Measurements from ENCODE around the gene LRP5.
"Not testable (repeated sequence)": the region's sequence is repeated elsewhere in the genome, so short reads cannot be mapped to it uniquely, and the experiment has no call there.

The LRP5 gene

GRCh38 chr11:68444566-68444965 lies 132.2 kb downstream of the LRP5 start:
- DNase-seq (ENCODE audit: low read depth) = no peak

DNA sequence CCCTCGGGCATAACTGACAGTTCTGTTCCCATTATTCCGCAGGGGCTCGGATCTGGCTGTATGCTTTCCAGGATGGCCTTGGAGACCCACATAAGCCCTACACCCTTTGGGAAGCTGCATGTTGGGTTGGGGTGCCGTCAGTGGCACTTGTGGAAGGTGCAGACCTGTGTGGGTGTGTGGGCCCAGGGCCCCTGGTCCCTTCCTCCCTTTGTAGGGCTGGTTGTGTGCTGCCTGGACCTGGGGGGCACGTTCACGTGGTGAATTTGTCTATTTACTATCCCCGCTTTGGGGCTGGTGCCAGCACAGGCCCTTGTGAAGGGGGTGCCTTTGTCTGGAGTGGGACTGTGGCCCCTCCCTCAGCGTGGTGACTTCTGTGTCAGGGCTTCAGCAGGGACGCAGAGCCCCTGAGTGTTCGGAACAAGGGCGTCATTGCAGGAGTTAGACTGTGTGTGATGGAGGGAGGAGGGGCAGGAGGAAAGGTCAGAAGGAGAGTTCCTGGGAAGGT lies 133.2 kb downstream of the LRP5 start:
- no peak for DNase-seq (ENCODE audit: low read depth)

DNA sequence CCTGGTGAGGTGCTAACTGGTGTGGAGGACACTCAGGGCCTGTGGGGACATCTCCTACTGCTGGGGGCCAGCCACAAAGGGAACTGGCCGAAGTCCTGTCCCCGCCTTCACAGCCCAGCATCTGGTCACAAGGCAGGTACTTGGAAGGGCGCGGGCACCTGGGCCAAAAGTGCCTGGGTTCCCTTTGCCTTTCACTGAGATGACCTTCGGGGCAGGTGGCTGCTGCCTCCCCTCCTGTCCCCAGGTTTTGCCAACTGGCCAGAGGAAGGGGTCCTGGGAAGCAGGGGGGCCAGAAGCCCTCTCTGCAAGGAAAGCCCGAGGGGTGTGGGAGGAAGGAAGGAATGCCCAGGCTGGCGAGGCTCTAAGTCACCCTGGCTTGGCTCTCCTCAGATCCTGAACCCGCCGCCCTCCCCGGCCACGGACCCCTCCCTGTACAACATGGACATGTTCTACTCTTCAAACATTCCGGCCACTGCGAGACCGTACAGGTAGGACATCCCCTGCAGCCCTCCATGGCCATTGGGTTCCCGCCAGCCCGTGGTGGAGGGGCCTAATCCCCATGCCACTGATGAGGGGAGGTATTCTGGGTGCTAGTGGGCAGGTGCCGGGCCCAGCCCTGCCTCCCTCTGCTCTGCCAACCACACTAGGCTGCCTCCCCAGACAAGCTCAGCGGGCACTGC lies 133.8 kb downstream of the LRP5 start:
- no peak for DNase-seq (ENCODE audit: low read depth)

DNA sequence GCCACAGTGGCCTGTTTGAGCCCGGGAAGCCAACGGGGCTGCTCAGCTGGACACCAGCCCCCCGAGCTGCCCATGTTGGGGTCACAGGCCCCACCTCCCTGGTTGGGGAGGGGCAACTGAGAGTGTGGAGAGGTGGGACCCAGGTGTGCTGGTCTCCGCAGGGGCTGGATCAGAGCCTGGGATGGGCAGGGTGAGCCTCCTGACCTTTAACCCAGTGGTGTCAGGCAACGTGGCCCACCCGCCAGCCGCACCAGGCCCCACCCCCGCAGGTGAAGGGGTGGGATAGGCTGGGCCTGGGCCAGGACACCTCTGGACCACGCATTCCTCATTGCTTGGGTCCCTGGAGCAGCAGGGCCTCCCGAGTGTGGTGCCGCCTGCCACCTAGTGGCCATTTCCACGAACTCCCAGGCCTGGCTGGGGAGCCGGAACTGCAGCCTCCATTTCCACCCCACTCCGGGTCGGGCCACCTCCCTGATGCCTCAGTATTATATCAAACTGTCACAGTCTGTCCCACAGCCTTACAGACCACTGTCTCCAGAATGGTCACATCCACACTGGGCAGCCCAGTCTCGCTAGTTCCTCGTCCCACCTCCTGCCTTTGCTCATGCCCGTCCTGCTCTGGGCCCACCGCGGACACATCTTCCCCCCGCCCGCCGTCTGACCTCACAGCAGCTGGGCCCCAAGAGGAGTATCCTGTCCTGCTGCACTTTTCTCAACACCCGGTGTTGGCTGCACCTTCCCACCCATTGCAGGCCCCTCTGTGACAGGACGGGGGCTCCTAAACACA lies 134.8 kb downstream of the LRP5 start:
- DNase-seq (ENCODE audit: low read depth) = peak; percentile 69

- not testable (repeated sequence) for DNase-seq (ENCODE audit: low read depth)
Observed at GRCh38 chr11:68447914-68448313, 135.5 kb downstream of the LRP5 start.

- DNase-seq (ENCODE audit: low read depth) = no peak
Observed at GRCh38 chr11:68448604-68449011, 136.2 kb downstream of the LRP5 start.

DNA sequence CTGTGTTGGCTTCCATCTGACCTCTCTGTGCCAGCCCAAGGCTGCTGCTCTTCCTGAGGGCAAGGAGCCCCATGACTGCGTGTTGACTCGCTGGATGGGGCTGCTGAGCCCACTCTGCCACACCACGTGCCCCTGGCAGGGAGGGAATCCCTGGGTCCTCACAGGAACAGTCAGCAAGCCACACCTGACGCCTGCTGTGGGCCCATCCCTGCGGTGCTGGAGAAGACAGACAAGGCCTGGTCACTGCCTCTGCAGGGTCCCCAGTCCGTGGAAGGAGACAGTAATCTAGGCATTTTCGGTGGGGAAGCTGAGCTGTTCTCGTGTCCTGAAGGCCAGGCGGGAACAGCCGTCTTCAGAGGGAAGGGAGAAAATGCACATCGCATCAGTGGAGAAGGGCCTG lies 137.6 kb downstream of the LRP5 start:
- no peak for DNase-seq (ENCODE audit: low read depth)

GRCh38 chr11:68450711-68451110 lies 138.3 kb downstream of the LRP5 start:
- DNase-seq (ENCODE audit: low read depth) = no peak

GRCh38 chr11:68454767-68455166 lies 142.4 kb downstream of the LRP5 start:
- no peak for DNase-seq (ENCODE audit: low read depth)

GRCh38 chr11:68455485-68455884 lies 143.1 kb downstream of the LRP5 start:
- no peak for DNase-seq (ENCODE audit: low read depth)

GRCh38 chr11:68457216-68457897 lies 145.0 kb downstream of the LRP5 start:
- no peak for DNase-seq (ENCODE audit: low read depth)

DNA sequence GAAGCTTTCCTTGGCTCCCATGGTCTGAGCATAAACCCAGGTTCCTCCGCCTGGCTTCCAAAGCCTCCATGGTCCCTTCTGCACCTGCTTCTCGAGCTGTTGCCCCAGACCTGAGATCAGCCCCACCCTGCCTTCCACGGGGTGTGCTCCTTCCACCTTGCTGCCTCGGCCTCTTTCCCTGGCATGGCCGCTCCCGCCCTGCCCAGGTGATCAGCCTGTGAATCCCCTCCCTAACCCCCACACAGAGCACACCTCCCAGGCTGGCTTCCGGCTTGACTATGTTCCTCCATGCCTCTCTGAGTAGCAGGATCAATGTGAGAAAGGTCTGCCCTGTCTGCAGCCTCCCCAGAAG lies 145.5 kb downstream of the LRP5 start:
- no peak for DNase-seq (ENCODE audit: low read depth)

DNA sequence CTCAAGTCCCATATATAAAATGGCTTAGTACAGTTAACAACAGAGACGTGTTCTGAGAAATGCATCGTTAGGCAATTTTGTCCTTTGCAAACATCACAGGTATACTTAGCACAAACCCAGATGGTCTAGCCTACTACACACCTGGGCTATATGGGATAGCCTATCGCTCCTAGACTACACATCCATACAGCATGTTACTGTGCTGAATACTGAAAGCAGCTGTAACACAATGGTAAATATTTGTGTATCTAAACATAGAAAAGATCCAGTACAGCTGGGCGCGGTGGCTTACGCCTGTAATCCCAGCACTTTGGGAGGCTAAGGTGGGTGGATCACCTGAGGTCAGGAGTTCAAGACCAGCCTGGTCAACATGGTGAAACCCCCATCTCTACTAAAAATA lies 145.9 kb downstream of the LRP5 start:
- DNase-seq (ENCODE audit: low read depth) = not testable (repeated sequence)

DNA sequence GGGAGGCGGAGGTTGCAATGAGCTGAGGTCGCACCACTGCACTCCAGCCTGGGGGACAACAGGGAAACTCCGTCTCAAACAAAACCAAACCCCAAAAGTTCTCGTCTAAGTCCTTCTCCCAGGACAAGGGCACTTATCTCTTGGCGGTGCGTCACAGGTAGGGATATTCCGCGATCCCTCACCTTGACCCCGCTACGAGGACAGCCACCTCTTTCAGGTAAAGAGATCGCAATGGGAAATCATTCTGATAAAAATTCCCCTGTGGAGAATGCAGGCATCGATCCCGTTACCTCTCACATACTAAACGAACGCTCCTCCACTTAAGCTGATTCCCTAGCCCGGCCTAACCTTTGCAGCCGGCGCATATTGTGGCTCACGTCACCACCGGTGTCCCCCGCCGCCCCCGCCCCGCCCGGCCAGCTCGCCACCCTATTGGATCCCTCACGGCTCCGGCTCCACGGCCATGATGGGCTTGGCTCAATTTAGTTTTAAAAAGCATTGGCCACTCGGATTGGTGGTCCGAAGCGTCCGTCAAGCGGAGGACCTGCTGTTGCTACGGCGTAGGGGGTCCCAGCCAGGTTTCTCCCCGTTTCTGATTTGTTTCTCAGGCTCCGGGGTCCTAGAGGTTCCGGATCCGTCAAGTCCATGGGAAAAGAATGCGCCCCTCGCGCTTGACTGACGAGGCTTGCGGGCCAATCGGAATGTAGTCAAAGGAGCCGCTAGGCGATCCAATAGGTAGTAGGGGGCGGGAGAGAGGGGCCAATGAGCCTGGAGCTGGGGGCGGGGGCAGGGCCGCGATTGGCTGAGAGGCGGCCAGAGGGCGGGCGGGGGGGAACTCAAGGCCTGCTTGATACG lies 147.7 kb downstream of the LRP5 start:
- DNase-seq (ENCODE audit: low read depth) = peak; percentile 92

DNA sequence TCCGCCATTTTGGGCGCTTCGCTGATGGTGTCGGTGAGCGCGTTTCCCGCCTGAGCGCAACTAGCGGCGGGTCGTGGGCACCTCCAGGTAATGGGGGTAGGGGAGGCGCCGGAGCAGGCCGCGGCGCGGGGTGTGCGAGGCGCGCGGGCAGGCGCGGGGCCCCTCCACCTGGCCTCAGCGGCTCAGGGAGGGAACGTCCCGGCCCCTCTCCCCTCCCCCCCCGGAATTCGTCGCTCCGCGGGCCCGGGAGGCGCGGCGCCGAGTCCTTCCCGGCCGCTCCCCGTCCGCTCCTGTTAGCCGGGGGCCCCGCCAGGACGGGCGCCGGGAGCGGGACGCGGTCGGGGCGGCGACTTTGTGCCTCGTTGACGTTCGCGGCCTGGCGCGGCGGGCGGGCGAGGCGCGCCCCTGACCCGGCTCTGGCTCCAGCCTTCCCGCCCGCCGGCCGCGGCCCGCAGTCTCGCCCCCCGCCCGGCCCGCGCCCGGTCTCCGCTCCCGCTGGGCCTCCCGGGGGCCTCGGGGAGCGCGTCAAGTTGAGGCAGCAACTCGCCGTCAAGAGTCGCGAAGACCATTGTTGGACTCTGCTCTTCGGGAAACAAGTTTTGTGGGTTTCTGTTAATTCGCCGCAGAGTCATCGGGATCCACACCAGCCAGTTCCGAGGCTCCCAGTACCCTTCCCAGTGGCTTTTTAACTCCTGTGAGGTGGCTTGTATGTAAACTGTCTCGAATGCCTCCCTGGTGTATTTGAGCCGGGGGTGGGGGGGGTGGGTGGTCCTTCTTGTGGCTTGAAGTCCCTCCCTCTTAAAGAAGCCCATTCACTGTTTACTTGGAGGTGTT lies 148.6 kb downstream of the LRP5 start, which contains the start of gene PPP6R3:
Gene PPP6R3 (plus strand): TSS at position 12 of the 834 bp plus-strand sequence. CDS start 76,913 bp downstream, outside the sequence.
- peak; percentile 12 for DNase-seq (ENCODE audit: low read depth)

GRCh38 chr11:68461575-68461917 lies 149.2 kb downstream of the LRP5 start:
- DNase-seq (ENCODE audit: low read depth) = no peak

GRCh38 chr11:68463714-68464113 lies 151.3 kb downstream of the LRP5 start:
- no peak for DNase-seq (ENCODE audit: low read depth)

DNA sequence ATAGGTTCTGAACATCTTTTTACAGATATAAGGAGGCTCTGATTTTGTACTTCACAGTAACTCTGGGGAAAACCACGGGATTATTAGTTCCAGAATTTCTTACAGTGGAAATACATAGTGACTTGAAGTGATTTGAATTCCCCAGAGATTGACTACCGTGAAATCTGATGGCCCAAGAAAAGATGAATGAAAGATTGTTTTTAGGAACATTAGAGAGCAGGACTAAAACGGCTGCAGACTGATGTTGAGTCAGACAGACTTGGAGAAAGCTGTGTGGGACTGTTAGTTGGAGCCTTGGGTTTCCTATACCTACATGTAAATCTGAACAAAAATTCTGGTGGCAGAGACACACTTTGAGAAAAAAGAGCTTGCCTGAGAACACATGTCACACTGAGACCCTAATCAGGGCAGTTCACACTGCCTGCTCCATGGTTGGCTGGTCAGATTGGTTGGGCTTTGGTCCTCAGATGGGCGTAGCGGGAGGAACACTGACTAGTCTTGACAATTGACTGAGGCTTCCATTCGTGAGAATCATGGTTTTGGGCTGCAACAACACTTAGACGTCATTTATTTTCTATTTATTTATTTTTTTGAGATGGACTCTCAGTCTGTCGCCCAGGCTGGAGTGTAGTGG lies 154.9 kb downstream of the LRP5 start:
- DNase-seq (ENCODE audit: low read depth) = no peak

- DNase-seq (ENCODE audit: low read depth) = no peak
Observed at GRCh38 chr11:68468217-68468828, 155.9 kb downstream of the LRP5 start.

GRCh38 chr11:68469122-68469521 lies 156.7 kb downstream of the LRP5 start:
- DNase-seq (ENCODE audit: low read depth) = no peak
